AG04450 (cell line): Measurements from ENCODE around the gene CAPS. TPM values are rescaled to one million over a fixed set of nuclear protein-coding genes. Genes with fewer than 3 reads are reported as not detected.
A peak's percentile ranks its signal among the peaks of the same experiment; 100 is the strongest.

ENCODE experiments used
- CTCF ChIA-PET: fragments of 300-600, 350-600 bp; formaldehyde crosslinking; extraction: SDS; loops from one replicate; lab custom pipeline; 2022; ENCODE audit warnings: antibody characterized with exemption, inconsistent platforms; lab: Charles Lee
- POLR2A ChIA-PET: fragments of 350-600 bp; formaldehyde crosslinking; extraction: SDS; loops from one replicate; lab custom pipeline; 2021; ENCODE audit warnings: antibody characterized with exemption, inconsistent platforms; lab: Yijun Ruan, JAX
- DNase-seq: peaks from one replicate; pipeline ENCODE4 v3.0.0-alpha.2; 2011; ENCODE audit warnings: low read depth, low spot score
- H3K27ac ChIP-seq: one replicate; pipeline ENCODE4 v1.5.1; 2012; ENCODE audit warnings: low read depth, low read length, control low read depth
- H3K27me3 ChIP-seq: one replicate; pipeline ENCODE4 v1.6.0; 2012; ENCODE audit warnings: low read length; ENCODE audit not compliant: control insufficient read depth, insufficient read depth
- H3K4me3 ChIP-seq: 2 replicates; pipeline ENCODE4 v1.5.1; 2011; ENCODE audit warnings: mild to moderate bottlenecking, low read depth, low read length, control low read depth
- H3K9me3 ChIP-seq: 2 replicates; pipeline ENCODE4 v1.5.1; 2012; ENCODE audit warnings: low read length; ENCODE audit not compliant: control insufficient read depth, insufficient read depth
- CTCF ChIP-seq: IDR thresholded peaks from 2 replicates; pipeline ENCODE4 v1.5.1; 2011; ENCODE audit warnings: low read depth, low read length, control low read depth, inconsistent platforms
- polyA plus RNA-seq: library from polyadenylated mRNA; depleted of rRNA; stranded (reverse); fragments of >200 nt; gene quantifications from 2 replicates; pipeline ENCODE4 v1.2.3, GENCODE V29; 2011

The CAPS gene
- polyA plus RNA-seq, 1 experiment, result 2.7 TPM

DNA sequence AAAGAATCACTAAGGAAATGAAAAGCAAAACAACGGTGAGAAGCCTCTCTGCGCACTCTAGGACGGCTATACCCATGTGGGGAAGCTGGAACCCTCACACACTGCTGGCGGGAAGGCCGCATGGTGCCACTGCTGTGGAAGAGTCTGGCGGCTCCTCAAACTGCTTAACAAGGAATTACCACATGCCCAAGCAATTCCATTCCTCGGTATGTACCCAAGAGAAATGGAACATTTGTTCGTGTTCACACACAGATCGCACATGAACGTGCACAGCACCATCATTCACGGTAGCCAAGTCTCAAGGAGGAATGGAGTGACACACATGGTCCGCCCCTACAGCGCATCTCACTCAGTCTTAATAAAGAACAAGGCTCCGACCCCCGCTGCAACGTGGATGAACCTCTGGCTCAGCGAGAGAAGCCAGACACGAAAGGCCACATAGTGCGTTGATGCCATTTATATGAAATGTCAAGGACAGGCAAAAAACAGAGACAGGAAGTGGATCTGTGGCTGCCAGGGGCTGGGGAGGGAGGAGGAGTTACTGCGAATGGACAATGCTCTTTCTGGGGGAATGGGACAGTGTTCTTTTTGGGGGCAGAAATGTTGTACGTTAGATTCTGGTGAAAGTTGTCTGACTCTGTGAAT is 7.6 kb downstream of the CAPS start:
- CTCF ChIA-PET, result interaction anchor here (0.5 to 2.1 kb wide), 2 partner anchors 117 to 1647 kb away, joined by 7 to 8 read pairs; partner anchors contain the start of gene NRTN
- Histone ChIP-seq H3K27me3 (no peaks in the 10 kb centered on the region), H3K27ac (no peak overlapping the region), H3K4me3 (no peak overlapping the region), H3K9me3 (no peaks in the 10 kb centered on the region; the same call in 1 of the 2 replicates)
- TF ChIP-seq CTCF, result no peak
- POLR2A ChIA-PET, result no interaction called here
- DNase-seq, result no peak

- no peak for DNase-seq
- ChIA-PET POLR2A (no interaction called here), CTCF (no interaction called here)
- no peaks in the 10 kb centered on the region for H3K27me3 ChIP-seq
- TF ChIP-seq CTCF, result no peak
- no peak overlapping the region for H3K27ac ChIP-seq
- no peaks in the 10 kb centered on the region; the same call in 1 of the 2 replicates for H3K9me3 ChIP-seq
- H3K4me3 ChIP-seq, result no peak overlapping the region
Measured at GRCh38 chr19:5922161-5922545, 8.1 kb downstream of the CAPS start.

DNA sequence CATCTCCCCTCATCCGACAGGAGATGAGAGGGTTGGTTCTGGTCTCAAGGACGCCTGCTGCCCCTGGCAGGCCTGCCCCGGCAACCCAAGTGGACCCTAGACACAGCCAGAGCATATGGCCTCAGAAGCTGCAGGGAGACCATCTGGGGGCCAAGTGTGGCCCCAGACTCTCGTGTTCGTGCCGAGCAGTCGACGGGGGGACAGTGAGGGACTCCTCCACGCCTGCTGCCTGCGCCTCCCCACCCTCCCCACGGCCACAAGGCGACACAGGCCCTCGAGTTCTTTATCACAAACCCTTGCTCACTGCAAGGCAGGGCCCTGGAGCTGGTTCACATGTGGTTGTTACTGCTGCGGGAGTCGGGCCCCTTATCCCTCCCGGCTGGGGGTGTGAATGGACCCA is 9.3 kb downstream of the CAPS start:
- ChIA-PET CTCF (no interaction called here), POLR2A (no interaction called here)
- no peak overlapping the region for H3K4me3 ChIP-seq

DNA sequence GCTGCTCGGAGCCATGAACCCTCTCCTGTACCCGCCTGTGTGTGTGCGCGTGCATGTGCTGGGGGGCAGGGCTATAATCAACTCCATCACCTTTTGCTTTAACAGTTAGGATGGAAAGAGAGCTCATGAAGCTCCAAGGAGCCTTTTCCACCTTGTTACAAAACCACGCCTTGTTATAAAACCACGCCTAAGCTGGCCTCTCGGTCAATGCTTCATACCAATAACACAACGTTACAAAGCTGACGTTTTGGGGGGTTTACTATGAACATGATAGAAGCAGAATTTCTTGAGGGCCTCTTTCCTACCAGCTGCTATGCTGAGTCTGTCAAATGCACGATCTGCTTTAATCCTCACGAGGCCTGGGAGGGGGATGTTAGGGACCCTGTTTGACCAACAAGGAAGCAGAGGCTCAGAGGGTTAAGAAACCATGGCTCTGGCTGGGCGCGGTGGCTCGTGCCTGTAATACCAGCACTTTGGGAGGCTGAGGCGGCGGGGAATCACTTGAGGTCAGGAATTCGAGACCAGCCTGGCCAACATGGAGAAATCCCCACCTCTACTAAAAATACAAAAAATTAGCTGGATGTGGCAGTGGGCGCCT is 11.9 kb downstream of the CAPS start:
- CTCF ChIA-PET, result interaction anchor here (1.4 kb wide), 1 partner anchor 122 kb away, joined by 5 read pairs; no protein-coding TSS in a partner anchor
- DNase-seq, result no peak
- TF ChIP-seq CTCF, result no peak
- Histone ChIP-seq H3K27me3 (no peaks in the 10 kb centered on the region), H3K4me3 (no peak overlapping the region), H3K9me3 (no peaks in the 10 kb centered on the region; the same call in 1 of the 2 replicates), H3K27ac (no peak overlapping the region)
- POLR2A ChIA-PET, result no interaction called here

More for the DNA sequence above, 9.3 kb downstream of the CAPS start:
- H3K27ac ChIP-seq, result no peak overlapping the region
- no peak for DNase-seq
- no peak for TF ChIP-seq CTCF
- H3K9me3 ChIP-seq, result no peaks in the 10 kb centered on the region; the same call in 1 of the 2 replicates
- no peaks in the 10 kb centered on the region for H3K27me3 ChIP-seq

GRCh38 chr19:5926641-5927440 is 12.8 kb downstream of the CAPS start:
- no peaks in the 10 kb centered on the region for H3K27me3 ChIP-seq
- CTCF ChIA-PET, result no interaction called here
- no peaks in the 10 kb centered on the region; the same call in 1 of the 2 replicates for H3K9me3 ChIP-seq
- no peak for DNase-seq
- no peak for TF ChIP-seq CTCF
- H3K27ac ChIP-seq, result peak overlapping the region; percentile 31
- POLR2A ChIA-PET, result no interaction called here
- no peak overlapping the region for H3K4me3 ChIP-seq
